Measurements from ENCODE around the gene HAL. TPM values are rescaled to one million over a fixed set of nuclear protein-coding genes. Genes with fewer than 3 reads are reported as not detected.

HAL gene
- polyA plus RNA-seq, 2 of the 4 experiments (the other 2 are of a cell fraction): 0.22 to 0.43 TPM

DNA sequence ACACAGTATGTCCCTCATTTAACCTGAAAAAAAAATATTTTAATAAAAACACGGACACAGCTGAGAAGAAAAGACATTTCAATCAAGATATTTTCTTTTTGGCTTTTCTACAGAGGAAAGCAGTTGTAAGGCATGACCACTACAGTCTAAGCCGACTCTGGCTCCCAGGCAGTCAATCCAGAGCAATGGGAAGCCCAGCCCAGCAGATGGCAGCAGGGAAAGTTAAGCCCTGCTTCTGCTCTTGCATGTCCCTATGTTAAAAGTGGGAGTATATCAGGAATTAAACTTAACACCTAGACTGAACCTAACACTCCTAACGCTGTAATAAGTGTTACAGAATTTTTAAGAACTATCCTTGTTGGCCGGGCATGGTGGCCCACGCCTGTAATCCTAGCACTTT, 19.5 kb upstream of the HAL start (continued):
- TF ChIP-seq, protein P1, sequence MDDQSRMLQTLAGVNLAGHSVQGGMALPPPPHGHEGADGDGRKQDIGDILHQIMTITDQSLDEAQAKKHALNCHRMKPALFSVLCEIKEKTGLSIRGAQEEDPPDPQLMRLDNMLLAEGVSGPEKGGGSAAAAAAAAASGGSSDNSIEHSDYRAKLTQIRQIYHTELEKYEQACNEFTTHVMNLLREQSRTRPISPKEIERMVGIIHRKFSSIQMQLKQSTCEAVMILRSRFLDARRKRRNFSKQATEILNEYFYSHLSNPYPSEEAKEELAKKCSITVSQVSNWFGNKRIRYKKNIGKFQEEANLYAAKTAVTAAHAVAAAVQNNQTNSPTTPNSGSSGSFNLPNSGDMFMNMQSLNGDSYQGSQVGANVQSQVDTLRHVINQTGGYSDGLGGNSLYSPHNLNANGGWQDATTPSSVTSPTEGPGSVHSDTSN (IDR thresholded peaks at IDR 0.05): no peak
- TF ChIP-seq, protein P2, sequence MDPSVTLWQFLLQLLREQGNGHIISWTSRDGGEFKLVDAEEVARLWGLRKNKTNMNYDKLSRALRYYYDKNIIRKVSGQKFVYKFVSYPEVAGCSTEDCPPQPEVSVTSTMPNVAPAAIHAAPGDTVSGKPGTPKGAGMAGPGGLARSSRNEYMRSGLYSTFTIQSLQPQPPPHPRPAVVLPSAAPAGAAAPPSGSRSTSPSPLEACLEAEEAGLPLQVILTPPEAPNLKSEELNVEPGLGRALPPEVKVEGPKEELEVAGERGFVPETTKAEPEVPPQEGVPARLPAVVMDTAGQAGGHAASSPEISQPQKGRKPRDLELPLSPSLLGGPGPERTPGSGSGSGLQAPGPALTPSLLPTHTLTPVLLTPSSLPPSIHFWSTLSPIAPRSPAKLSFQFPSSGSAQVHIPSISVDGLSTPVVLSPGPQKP (IDR thresholded peaks at IDR 0.05; ENCODE audit: low read depth, low read length): no peak
- TF ChIP-seq MAX (IDR thresholded peaks at IDR 0.05) (no peak), BHLHE40 (IDR thresholded peaks at IDR 0.05; ENCODE audit: low read depth, low read length) (no peak), KDM5A (IDR thresholded peaks at IDR 0.05) (no peak), ESRRA (IDR thresholded peaks at IDR 0.05; ENCODE audit: borderline replicate concordance, low read length) (no peak)

DNA sequence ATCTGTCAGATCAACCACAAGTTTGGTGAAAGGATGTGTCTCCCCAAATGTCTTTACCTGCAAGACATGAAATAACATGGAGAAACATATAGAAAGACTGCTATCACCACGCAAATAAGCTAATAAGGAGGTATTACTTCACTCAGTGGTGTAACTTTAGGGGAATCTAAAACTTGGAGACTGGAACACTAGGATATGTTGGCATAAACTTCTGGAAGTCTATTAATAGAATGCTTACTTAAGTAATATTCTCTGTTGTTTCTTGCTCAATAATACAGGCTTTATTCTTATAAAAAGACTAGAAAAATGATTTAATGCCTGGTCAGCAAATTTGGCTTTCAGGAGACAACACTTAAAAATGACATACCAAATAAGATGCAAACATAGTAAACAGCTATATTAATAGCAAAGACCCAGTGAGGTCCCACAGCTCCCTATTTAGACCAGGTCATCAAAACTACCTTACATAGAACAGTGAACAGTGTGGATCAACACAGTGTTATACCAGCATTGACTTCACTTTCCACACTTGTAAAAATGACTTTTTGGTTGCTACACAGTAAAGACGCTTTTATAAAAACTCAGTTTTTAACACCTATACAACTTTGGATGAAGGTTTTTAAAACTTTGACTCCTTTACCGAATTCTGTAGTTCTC, 18.9 kb upstream of the HAL start:
- 77% methylated on average over 3 of the region's 3 CpGs for WGBS (ENCODE audit: missing lambda C conversion rate)
- ATAC-seq: no peak
- Histone ChIP-seq H3K4me2 (no peak overlapping the region), H3K9me3 (no peaks in the 10 kb centered on the region), H3K4me3 (no peak overlapping the region), H3K27ac (no peak overlapping the region), H3K4me1 (no peaks in the 10 kb centered on the region)
- DNase-seq (ENCODE audit: low read depth in 1 of 2, low spot score in 1 of 2): no peak
- FAIRE-seq: no peak
- ChIA-PET CTCF (interaction anchor here (0.9 to 3.3 kb wide), 4 partner anchors 13 to 37 kb away, joined by 3 to 18 read pairs (median 4); no protein-coding TSS in a partner anchor), POLR2A (no interaction called here)
- no peak for TF ChIP-seq HOXB13 (CRISPR knock-in tag; IDR thresholded peaks at IDR 0.05; ENCODE audit: low read depth)
- TF ChIP-seq EP300 (IDR thresholded peaks at IDR 0.05): no peak
- TF ChIP-seq MAZ (IDR thresholded peaks at IDR 0.05; ENCODE audit: borderline replicate concordance, low read depth, low read length): no peak
- TF ChIP-seq CHD2 (IDR thresholded peaks at IDR 0.05; ENCODE audit: low read length, partially characterized antibody): no peak
- TF ChIP-seq CTCF (IDR thresholded peaks at IDR 0.05): no peak
- peak; percentile 99 for TF ChIP-seq MAFK (IDR thresholded peaks at IDR 0.05; ENCODE audit: partially characterized antibody)

DNA sequence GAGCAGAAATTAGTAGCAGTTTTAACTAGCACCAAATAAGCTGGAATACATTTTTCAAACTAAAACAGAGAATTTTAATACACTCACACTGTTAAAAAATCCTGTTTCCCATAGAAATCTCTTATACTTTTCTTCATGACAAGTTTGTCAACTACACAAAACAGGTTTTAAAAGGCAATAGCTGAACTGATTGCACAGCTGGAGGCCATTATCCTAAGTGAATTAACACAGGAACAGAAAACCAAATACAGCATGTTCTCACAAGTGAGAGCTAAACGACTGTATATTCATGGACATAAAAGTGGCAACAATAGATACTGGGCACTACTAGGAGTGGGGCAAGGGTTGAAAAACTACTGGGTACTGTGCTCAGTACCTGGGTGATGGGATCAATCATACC, 11.6 kb upstream of the HAL start:
- Histone ChIP-seq H3K4me3 (no peak overlapping the region), H3K4me1 (no peaks in the 10 kb centered on the region), H3K27ac (no peak overlapping the region), H3K4me2 (no peak overlapping the region), H3K9me3 (no peaks in the 10 kb centered on the region)
- FAIRE-seq: no peak
- no peak for ATAC-seq
- ChIA-PET CTCF (interaction anchor here (1.2 kb wide), 1 partner anchor 14 kb away, joined by 5 read pairs; no protein-coding TSS in a partner anchor), POLR2A (no interaction called here)
- no peak for DNase-seq (ENCODE audit: low read depth in 1 of 2, low spot score in 1 of 2)
- WGBS (ENCODE audit: missing lambda C conversion rate): 48% methylated on average over 1 of the region's 1 CpG
- TF ChIP-seq CHD2 (IDR thresholded peaks at IDR 0.05; ENCODE audit: low read length, partially characterized antibody) (no peak), POLR2AphosphoS2 (conservative IDR thresholded peaks at IDR 0.05; ENCODE audit: low read length) (no peak), KDM5A (IDR thresholded peaks at IDR 0.05) (no peak), EHF (CRISPR knock-in tag; IDR thresholded peaks at IDR 0.05) (no peak), FOSL2 (IDR thresholded peaks at IDR 0.05) (no peak), FOSL2 (CRISPR knock-in tag; IDR thresholded peaks at IDR 0.05) (no peak), ATOH8 (CRISPR knock-in tag; IDR thresholded peaks at IDR 0.05; ENCODE audit: low read depth) (no peak)

Data from A549 (cell line).